IPS-NIHi7 (cell line): ENCODE results near the gene TMTC4.
"Not testable (repeated sequence)": the region's sequence is repeated elsewhere in the genome, so short reads cannot be mapped to it uniquely, and the experiment has no call there.

Source experiments
- DNase-seq: peaks from one replicate; pipeline ENCODE4 v3.0.0; 2012; ENCODE audit warnings: mixed read lengths; ENCODE audit errors: extremely low spot score

Gene TMTC4

GRCh38 chr13:100627120-100627519, 47.5 kb downstream of the TMTC4 start:
- no peak for DNase-seq

DNA sequence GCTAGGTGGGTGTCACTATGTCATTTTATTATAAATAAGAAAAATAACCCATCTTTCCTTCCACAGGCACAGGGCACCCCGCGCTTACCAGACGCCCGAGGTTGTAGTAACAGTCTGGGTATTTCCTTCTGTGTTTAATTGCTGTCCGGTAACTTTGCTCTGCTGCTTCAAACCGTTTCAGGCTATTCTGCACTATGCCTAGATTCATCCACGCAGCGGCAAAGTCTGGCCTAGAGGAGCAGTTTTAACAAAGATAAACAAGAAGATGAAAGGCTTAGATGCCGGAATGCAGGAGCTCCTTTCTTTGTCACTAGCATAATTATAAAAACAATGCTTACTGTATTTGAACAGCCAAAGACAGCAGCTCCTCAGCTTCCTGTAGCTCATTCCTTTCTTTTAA, 49.1 kb downstream of the TMTC4 start:
- no peak for DNase-seq

GRCh38 chr13:100620792-100621191, 53.8 kb downstream of the TMTC4 start:
- DNase-seq, result no peak

GRCh38 chr13:100619940-100620339, 54.7 kb downstream of the TMTC4 start:
- no peak for DNase-seq

DNA sequence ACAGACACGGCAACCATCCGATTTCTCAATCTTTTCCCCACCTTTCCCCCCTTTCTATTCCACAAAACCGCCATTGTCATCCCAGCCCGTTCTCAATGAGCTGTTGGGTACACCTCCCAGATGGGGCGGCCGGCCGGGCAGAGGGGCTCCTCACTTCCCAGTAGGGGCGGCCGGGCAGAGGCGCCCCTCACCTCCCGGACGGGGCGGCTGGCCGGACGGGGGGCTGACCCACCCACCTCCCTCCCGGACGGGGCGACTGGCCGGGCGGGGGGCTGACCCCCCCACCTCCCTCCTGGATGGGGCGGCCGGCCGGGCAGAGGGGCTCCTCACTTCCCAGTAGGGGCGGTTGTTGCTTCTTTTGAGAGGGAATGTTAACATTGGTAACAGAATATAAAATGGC, 55.7 kb downstream of the TMTC4 start:
- not testable (repeated sequence) for DNase-seq

- DNase-seq, result no peak
Measured at GRCh38 chr13:100613031-100613430, 61.6 kb downstream of the TMTC4 start.

DNA sequence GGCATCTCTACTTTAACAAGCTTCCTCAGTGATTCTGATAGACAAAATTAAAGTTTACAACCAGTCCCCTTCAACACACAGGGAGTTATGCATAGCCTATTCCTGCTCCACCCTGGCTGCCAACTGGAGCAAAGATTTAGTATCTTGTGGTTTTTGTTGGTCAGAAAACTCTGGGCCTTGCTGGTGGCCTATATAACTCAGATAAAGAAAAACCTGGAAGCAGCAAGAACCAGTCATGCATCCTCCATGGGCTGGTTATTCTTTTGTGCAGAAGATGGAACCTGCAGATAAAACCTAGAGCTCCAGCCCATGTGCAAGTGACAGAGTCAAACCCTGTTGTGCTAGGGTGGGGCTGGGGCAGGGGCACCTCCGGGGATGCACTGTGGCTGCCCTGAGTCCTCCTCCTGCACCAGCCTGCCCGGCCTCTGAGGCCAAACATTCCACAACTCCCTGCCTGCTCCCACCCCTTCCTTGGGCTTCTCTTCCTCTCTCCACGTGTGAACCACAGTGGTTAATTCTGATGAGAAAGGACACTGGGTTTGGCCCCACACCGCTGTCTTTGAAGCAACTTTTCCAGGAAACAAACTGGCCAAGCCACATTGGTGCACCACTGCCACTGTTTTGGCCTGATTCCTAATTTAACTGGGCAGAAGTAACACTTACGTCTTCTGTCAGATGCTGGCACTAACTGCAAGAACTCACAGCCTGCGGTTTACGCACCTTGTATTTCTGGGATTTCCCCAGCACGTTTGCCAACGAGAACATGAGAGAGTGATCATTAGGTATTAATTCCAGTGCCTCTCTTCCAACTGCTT, 62.7 kb downstream of the TMTC4 start:
- DNase-seq, result no peak

- DNase-seq, result no peak
Measured at GRCh38 chr13:100610391-100611347, 63.9 kb downstream of the TMTC4 start.

DNA sequence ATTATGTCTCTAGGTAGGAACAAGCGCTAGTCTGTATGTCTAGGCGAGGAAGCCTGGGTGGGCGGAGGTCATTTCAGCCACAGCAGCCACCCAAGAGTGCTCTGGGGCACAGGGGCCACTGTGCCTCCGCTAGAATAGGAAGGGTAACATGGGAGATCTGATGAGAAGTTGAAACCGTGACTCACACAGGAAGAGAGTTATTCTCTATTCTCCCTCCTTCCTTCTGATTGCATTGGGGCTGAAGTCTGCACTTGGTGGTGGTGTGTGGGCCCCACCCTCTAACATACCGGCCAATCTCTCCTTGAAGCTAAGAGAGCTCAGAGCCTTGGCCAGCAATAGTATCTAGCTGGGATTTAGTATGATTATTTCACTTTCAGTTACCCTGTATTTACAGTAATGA, 65.7 kb downstream of the TMTC4 start:
- no peak for DNase-seq

DNA sequence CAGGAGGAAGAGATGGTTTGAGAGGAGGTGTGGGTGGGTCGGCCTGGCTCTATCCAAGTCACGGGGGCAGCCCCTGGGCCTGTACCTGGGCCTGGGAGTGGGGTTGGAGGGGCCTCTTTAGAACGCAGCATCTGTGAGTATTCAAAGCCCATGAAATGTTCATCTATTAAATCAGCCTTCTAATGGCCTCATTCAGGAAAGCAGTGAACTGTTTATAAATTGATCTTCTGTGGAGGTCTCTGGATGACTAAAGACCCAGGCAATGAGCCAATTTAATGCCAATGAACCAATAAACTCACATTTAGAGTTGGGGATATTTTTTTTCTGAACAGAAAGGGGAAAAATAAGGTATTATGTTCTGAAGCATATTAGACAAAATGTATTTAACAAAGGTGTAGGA, 66.1 kb downstream of the TMTC4 start:
- no peak for DNase-seq

DNA sequence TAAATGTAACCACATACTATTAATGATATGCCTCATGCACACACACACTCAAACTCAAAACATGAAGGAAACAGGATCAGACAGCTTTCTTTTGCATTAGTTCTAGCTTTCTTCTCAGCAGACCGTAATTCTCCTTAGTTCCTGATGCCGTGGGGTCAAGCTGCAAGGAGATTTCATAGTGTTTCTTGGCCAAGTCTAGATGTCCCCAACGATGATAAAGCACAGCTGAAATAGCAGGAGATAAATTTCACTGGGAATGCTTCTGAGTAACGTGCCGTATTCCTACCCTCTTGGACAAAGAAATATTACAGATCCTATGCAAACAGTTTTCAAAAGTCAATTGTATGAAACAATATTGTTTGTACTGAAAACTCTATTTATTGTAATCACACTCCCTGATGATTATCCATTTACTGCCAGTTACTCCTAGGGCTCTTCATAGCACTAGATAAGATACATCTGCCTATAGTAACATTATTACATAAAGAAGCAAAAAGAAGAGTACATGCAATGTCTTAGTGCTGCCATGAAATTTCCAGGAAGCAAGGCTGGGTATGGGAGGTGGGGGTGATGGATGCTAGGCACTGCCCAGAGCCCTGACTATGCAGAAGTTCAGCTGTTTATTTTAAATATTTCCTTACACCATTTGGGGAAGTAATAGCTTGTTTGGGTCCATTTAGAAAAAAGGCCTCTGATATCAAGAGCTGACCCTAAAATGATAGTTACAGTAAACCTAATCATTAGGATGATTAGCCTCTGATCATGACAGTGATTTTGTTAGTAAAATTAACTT, 69.5 kb downstream of the TMTC4 start:
- no peak for DNase-seq

- no peak for DNase-seq
Measured at GRCh38 chr13:100602493-100603111, 72.0 kb downstream of the TMTC4 start.

- no peak for DNase-seq
Measured at GRCh38 chr13:100601716-100602115, 72.9 kb downstream of the TMTC4 start.

- DNase-seq, result no peak
Measured at GRCh38 chr13:100600915-100601314, 73.7 kb downstream of the TMTC4 start.

DNA sequence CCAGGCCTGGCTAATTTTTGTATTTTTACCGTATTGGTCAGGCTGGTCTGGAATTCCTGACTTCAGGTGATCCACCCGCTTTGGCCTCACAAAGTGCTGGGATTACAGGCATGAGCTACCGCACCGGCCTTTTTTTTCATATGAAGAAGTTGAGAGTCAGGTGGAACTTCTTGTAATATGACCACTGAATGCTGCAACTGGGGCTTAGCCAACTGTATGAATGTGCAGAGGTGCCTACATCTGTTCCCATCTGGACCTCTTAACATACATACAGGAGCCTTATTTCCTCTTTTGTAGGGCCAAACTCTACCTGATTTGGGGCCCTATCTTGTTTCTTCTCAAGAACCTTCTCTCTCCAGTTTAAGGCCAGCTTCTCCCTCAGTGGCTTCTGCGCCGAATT, 74.1 kb downstream of the TMTC4 start:
- no peak for DNase-seq

- no peak for DNase-seq
Measured at GRCh38 chr13:100597253-100597652, 77.3 kb downstream of the TMTC4 start.

GRCh38 chr13:100596516-100596915, 78.1 kb downstream of the TMTC4 start:
- DNase-seq, result no peak

GRCh38 chr13:100594731-100595130, 79.9 kb downstream of the TMTC4 start:
- peak; percentile 37 for DNase-seq

GRCh38 chr13:100594255-100594654, 80.3 kb downstream of the TMTC4 start:
- DNase-seq, result no peak

GRCh38 chr13:100589178-100589725, 85.3 kb downstream of the TMTC4 start:
- no peak for DNase-seq
